NCI-H2171 (cell line): ENCODE measurements around the gene R3HDM4.
"Not testable (repeated sequence)": the region's sequence is repeated elsewhere in the genome, so short reads cannot be mapped to it uniquely, and the experiment has no call there.

Source experiments
- DNase-seq: peaks from one replicate; lab custom pipeline; 2025; lab: John Stamatoyannopoulos, UW

Gene R3HDM4

GRCh38 chr19:891421-892200, 21.4 kb downstream of the R3HDM4 start:
- not testable (repeated sequence) for DNase-seq

GRCh38 chr19:890831-891230, 22.2 kb downstream of the R3HDM4 start:
- no peak for DNase-seq

- no peak for DNase-seq
These were observed 23.2 kb downstream of the R3HDM4 start for GRCh38 chr19:889662-890295.

- no peak for DNase-seq
These were observed 24.2 kb downstream of the R3HDM4 start for GRCh38 chr19:888581-889385.

- DNase-seq: no peak
These were observed 25.4 kb downstream of the R3HDM4 start for GRCh38 chr19:887599-887998.

GRCh38 chr19:887072-887471, 25.9 kb downstream of the R3HDM4 start:
- DNase-seq: no peak

GRCh38 chr19:885536-886224, 27.3 kb downstream of the R3HDM4 start:
- no peak for DNase-seq

- no peak for DNase-seq
These were observed 28.4 kb downstream of the R3HDM4 start for GRCh38 chr19:884420-885211.

GRCh38 chr19:883661-884211, 29.3 kb downstream of the R3HDM4 start:
- DNase-seq: peak; percentile 31

- no peak for DNase-seq
These were observed 30.0 kb downstream of the R3HDM4 start for GRCh38 chr19:882871-883497.

- DNase-seq: no peak
These were observed 31.5 kb downstream of the R3HDM4 start for GRCh38 chr19:881385-882071.

GRCh38 chr19:879711-880438, 33.1 kb downstream of the R3HDM4 start:
- no peak for DNase-seq

- DNase-seq: not testable (repeated sequence)
These were observed 34.1 kb downstream of the R3HDM4 start for GRCh38 chr19:878751-879561.

GRCh38 chr19:877992-878660, 34.9 kb downstream of the R3HDM4 start:
- DNase-seq: not testable (repeated sequence)

GRCh38 chr19:876780-877314, 36.2 kb downstream of the R3HDM4 start:
- no peak for DNase-seq

- DNase-seq: no peak
These were observed 36.9 kb downstream of the R3HDM4 start for GRCh38 chr19:876089-876488.

GRCh38 chr19:875265-875879, 37.6 kb downstream of the R3HDM4 start:
- no peak for DNase-seq
